ENCODE data around the gene ODC1. TPM values are rescaled to one million over a fixed set of nuclear protein-coding genes. Genes with fewer than 3 reads are reported as not detected.

ODC1 gene
- total and polyA plus RNA-seq, 2 donors (not counting 3 experiments of a cell fraction or from before 2014, with no cell fraction given), result 109 to 132 TPM

GRCh38 chr2:10400002-10400401 lies 48.1 kb downstream of the ODC1 start:
- peaks cover 1% of the 10 kb centered on the region for H3K79me2 ChIP-seq (ENCODE audit: control insufficient read depth, insufficient read depth, low read length)
- FAIRE-seq (no peak), DNase-seq (ENCODE audit: low read depth, low spot score) (no peak)
- no peak overlapping the region for H2AFZ ChIP-seq (ENCODE audit: low read depth, low read length)
- CTCF ChIA-PET, result no interaction called here
- no peaks in the 10 kb centered on the region for H4K20me1 ChIP-seq (replicated peaks; ENCODE audit: control insufficient read depth, extremely low read depth, insufficient read depth, low read length)
- no peaks in the 10 kb centered on the region for H3K9me1 ChIP-seq (replicated peaks; ENCODE audit: control insufficient read depth, extremely low read depth, insufficient read depth, low read length)
- peak overlapping the region; percentile 72 for H3K27ac ChIP-seq (ENCODE audit: insufficient read depth, low read depth, low read length)
- POLR2A ChIA-PET, result no interaction called here
- H3K4me3 ChIP-seq (replicated peaks in 1 of 3; ENCODE audit: insufficient read depth in 1 of 3, low read depth in 1 of 3, low read length in 3 of 3), result no peak overlapping the region
- H3K9ac ChIP-seq (replicated peaks; ENCODE audit: extremely low read depth, insufficient read depth, low read length), result no peak overlapping the region
- BruUV-seq (replicated peaks), result no TSS peak
- intact Hi-C loops (cut with micrococcal nuclease), result no loop called here
- TF ChIP-seq POLR2AphosphoS5 (IDR thresholded peaks at IDR 0.05; ENCODE audit: insufficient read depth, low read depth, low read length) (no peak), FOS (IDR thresholded peaks at IDR 0.05; ENCODE audit: borderline replicate concordance, insufficient read depth, low read length) (no peak), MYC (IDR thresholded peaks at IDR 0.05; ENCODE audit: low read depth, low read length) (no peak), EZH2 (IDR thresholded peaks at IDR 0.05; ENCODE audit: borderline replicate concordance, low read depth, low read length, severe bottlenecking) (no peak), POLR2A (IDR thresholded peaks at IDR 0.05; ENCODE audit: low read depth, low read length) (no peak), MAX (IDR thresholded peaks at IDR 0.05; ENCODE audit: insufficient read depth, insufficient read length) (no peak), GATA2 (IDR thresholded peaks at IDR 0.05; ENCODE audit: insufficient read depth, insufficient read length, low read depth, low read length) (no peak), JUN (IDR thresholded peaks at IDR 0.05; ENCODE audit: borderline replicate concordance, insufficient read depth, insufficient read length, low read depth) (no peak), CTCF (IDR thresholded peaks at IDR 0.05; ENCODE audit: extremely low read depth in 1 of 2, insufficient read depth in 1 of 2, low read depth in 1 of 2, low read length in 2 of 2) (no peak)
- dilution Hi-C loops (cut with MboI; ENCODE audit: extremely low pct_ligation_motif_present, low sequenced_read_pairs), result no loop called here
- H3K9me3 ChIP-seq (replicated peaks; ENCODE audit: control insufficient read depth, insufficient read depth, low read length), result no peaks in the 10 kb centered on the region
- peaks cover 0 to 3% of the 10 kb centered on the region in 2 experiments for H3K36me3 ChIP-seq (ENCODE audit: control insufficient read depth in 2 of 2, extremely low read depth in 1 of 2, insufficient read depth in 2 of 2, low read length in 2 of 2)
- H3K4me2 ChIP-seq (ENCODE audit: insufficient read depth, low read length), result no peak overlapping the region
- peaks cover 47% of the 10 kb centered on the region for H3K4me1 ChIP-seq (ENCODE audit: control insufficient read depth, extremely low read depth, insufficient read depth, low read length)
- no peaks in the 10 kb centered on the region for H3K27me3 ChIP-seq (ENCODE audit: control insufficient read depth in 2 of 2, insufficient read depth in 2 of 2, low read length in 2 of 2)
